CD4-positive, alpha-beta T cell treated with Interleukin-17A for 1 hour (primary cell): ENCODE data around the gene RAB31.
"Not testable (repeated sequence)": the region's sequence is repeated elsewhere in the genome, so short reads cannot be mapped to it uniquely, and the experiment has no call there.

Experiments used
- DNase-seq: peaks from one replicate; pipeline ENCODE4 v3.0.0-alpha.2; 2020

The RAB31 gene

DNA sequence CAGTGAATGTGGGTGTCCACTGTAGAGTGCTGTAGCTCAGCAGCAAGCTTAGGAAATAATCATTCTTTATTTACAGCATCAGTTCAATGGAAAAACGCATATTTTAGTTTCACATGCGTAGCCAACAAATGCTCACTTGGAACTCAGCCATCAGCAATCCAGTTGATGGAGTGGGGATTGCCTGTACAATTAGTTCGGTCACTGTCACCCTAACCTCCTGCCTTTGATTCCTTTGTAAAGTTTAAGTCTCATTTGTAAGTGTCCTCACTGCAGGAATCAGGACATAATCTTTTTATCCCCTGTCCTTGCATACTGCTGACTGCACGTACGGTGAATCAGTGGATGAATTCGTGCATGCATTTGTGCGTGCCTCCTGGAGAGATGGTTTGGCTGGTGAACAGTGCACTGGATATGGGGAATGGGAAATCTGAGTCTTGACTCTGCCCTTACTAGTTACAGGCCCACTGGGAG lies 55.9 kb downstream of the RAB31 start:
- DNase-seq = no peak

DNA sequence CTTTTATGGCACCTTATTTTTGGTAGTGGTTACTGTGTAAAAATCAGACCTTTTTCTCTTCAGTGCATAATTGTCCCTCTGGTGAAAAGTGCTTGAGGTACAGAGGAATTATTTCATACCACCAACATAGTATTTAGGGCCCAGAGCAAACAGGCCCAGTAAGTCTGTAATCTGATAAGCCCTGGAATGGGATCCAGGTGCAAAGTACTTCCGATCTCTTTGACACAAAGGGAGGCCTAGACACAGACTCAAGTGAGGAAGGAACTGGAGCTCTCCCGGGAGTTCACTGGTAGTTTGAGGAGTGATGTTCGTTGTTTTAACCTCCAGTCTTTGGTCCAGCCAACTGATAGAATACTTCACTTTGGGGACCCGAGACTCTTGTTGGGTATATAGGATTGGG lies 57.4 kb downstream of the RAB31 start:
- no peak for DNase-seq

DNA sequence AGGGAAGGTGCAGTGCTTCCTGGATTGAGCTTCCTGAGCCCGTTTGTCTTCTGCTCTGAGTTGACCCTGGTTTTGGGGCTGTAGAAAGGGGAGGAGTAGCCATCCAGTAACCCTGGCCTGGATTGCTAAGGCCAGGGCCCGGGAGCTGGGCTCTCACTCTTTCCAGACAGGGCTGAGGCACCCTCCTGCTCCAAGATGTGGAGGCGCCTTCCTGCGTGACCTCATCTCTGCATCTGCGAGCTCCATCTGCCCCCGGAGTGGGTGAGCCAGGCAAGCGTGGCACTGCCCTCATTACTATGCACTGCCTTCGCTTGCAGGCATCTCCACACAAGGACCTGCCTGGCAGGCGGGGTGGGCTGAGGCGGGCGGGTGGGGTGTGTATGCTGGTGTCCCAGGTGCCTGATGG lies 58.0 kb downstream of the RAB31 start:
- no peak for DNase-seq

DNA sequence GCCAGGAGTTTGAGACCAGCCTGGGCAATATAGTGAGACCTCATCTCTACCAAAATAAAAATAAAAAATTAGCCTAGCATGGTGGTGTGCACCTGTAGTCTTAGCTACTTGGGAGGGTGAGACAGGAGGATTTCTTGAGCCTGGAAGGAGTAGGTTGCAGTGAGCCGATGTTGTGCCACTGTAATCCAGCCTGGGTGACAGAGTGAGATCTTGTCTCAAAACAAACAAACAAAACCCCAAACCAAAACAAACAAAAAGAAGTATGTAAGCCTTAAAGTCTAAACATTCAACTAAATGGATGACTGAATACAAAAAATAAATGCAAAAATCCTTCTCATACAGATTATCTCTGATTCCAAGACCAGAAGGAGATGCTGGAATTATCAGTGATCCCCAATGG lies 58.6 kb downstream of the RAB31 start:
- DNase-seq = no peak

DNA sequence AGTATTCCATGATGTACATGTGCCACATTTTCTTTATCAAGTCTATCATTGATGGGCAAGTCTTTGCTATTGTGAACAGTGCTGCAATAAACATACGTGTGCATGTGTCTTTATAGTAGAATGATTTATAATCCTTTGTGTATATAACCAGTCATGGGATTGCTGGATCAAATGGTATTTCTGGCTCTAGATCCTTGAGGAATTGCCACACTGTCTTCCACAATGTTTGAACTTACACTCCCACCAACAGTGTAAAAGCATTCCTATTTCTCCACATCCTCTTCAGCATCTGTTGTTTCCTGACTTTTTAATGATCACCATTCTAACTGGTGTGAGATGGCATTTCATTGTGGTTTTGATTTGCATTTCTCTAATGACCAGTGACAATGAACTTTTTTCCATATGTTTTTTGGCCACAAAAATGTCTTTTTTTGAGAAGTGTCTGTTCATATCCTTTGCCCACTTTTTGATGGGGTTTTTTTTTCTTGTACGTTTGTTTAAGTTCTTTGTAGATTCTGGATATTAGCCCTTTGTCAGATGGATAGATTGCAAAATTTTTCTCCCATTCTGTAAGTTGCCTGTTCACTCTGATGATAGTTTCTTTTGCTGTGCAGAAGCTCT lies 60.1 kb downstream of the RAB31 start:
- not testable (repeated sequence) for DNase-seq

DNA sequence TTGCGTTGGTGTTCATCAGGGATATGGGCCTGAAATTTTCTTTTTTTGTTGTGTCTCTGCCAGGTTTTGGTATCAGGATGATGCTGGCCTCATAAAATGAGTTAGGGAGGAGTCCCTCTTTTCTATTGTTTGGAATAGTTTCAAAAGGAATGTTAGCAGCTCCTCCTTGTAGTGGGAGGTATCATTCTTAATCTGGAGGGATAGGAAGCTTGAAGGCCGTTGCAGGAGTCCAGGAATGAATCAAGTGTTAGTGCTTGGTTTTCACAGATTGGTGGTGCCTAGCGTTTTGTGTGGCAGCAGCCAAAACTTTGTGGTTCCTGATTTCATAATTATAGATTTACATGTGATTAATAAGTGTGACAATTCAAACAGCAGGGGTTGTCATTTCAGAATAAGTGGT lies 62.0 kb downstream of the RAB31 start:
- DNase-seq = not testable (repeated sequence)

DNA sequence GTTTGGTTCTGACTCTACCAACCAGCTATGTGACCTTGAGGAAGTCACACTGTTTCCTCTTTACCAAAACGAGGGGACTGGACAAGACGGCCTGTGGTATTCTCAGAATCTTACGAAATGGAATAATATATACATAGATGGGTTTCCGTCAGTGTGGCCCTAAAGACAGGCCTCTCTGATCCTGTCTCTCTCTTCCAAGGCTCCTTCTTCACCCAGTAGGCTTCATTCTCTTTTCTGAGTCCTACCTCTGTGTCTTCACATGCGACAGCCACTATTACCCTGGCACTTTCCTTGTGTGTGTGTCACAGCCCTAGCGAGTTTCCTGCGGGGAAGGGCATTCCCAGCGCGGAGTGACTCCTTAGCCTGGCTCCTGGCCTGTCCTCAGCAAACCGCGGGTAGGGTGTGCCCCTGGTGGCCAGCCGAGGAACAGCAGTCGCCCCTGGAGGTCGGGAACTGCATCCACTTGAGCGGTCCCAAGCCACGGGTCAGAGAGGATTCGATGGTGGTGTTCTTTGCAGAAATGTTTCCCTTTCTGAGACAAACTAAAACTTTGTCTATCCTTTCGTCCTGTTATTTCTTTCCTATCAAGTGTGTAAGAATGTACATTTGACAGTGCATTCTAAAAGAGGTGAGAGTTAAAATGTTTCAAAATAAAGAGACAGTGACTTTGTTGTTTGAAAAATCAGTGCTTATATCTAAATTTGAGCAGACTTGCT lies 63.3 kb downstream of the RAB31 start:
- peak; percentile 43 for DNase-seq

DNA sequence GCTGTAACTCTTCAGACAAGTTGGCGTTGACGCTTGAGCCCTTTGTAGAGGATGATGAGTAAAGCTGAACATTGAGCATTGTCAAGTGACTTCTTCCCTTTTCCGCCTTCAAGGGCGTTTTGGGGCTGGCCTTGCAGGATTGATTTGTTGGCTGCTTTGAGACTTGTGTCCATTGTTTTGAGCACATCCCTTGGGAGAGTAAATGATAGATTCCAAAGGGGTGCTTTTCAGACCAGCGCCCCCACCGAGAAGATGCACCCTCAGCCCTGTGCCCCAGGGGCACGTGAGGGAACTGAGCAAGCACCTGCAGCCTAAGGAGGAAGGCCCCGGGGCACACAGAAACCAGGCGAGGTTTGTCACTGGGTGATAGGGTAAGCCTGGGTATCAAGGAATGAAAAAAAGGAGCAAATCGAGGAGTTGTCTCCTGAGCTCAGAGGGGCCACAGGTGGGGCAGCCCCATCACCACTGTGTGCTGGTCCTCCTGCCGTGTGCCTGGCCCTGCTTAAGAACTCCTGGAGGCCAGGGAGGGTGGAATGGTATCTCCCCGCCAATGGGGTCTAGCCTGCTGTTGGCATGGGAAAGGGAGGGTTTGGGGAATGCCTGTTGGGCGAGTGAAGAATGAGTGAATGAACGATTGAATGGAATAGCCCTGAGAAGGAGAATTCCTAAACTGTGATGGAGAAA lies 64.0 kb downstream of the RAB31 start:
- DNase-seq = no peak

DNA sequence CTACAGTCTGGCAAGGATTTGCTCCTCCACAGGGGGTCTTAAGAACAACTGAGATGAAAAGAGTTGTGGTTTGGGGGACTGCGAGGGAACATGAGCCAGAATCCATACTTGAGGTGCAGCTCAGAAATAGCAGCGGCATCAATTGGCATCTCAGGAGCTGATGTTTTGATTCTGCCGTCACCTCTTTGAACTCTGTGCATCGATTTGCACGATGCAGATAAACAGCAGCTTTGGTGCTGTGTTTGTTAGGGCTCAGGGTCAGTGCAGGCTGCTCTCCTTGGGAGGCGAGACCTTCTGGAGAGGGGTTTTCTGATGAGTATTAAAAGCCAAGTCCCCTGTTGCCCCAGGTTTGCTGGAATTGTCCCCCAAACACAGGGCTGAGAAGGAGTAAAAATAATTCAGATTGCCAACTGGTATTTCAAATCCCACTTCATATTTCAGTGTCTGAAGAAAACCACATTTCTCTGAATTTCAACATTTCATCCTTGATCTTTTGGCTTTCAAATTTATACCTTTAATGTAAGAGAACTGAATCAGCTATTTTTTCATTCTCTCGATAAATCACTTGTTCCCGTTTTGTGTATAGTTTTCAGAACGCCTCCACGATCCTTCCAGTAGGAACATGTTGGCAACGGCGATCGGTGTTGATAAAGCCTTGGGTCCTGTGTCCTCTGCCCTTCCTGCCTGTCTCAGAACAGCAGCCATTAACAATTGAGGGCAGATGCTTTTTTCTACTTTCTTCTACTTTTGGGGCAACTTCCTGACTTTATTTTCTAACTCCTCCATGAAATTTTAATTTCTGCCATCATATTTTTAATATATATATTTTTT lies 65.0 kb downstream of the RAB31 start:
- DNase-seq = no peak

DNA sequence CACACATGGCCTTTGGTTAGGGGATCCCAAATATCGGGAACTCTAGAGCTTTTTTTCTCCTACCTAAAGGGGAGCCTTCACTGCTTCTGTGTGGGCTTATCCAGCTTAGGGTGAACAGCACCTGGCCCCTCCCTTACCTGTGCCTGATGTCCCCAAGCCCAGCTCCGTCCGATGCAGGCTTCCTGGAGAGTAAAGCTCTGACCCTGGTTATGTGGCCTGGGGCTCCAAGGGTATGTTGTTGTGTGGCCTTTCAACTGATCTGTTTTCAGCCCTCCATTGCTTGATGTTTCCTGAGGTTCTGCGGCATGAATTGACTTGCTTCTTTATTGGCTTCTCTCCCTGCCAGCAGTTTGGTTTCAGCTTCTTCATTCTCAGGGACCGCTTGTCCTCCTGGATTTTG lies 66.0 kb downstream of the RAB31 start:
- no peak for DNase-seq

DNA sequence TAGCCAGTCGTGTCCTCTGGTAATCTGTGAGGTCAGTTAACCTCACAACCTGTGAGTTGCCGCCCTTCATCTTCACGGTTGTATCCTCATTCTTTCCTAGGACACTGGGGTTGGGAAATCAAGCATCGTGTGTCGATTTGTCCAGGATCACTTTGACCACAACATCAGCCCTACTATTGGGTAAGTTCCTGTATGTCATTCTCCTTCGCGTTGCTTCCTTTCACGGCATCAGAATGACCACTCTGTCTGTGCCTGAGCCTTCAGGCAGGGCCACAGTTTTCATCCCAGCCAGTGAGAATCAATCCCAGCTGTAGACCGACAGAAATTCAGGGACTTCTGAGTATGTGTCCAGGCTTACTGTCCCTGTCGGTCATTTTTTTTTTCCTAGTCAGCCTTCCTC lies 67.1 kb downstream of the RAB31 start:
- no peak for DNase-seq

DNA sequence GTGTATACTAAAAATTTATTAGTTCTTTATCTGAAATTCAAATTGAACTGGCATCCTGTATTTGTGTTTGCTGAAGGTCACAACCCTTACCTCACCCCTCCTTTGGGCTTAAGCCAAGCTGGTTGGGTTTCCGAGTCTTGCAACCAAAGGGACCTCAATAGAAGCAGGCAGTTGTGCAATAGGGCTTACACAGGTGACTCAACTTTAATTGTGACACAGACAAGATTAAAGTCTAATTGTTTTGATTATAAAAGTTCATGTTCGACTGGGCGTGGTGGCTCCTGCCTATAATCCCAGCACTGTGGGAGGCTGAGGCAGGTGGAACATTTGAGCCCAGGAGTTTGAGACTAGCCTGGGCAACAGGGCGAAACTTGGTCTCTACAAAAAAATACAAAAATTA lies 71.5 kb downstream of the RAB31 start:
- DNase-seq = no peak

DNA sequence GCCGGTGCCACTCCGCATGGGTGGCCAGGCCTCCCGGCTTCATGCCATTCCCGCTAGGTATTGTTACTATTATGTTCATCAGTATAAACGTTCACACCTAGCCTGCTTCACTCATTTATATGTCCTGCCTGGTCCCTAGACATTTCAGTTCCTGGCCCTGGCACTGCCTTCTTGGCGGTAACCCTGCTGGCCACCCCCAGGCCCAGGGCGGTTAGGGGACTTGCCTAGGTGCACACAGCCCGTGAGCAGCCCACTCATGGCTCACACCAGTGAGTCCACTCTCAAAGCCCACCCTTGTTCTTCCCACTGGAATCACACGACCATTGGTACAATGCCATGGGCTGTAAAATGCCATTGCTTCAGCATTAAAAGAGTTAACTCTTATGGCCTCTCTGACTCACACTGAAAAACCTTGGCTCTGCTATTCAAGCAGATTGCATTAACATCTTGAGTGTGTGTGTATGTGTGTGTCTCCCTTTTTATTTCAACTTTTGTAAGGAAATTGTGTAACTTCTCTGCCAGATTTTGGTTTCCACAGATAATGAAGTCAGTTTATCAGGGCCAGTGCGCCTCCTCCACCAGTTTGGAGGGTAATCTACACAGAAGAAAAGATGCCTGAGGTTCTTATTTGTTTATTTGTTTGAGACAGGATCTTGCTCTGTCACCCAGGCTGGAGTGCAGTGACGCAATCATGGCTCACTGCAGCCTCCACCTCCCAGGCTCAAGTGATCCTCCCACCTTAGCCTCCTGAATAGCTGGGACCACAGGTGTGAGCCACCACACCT lies 74.2 kb downstream of the RAB31 start:
- no peak for DNase-seq

DNA sequence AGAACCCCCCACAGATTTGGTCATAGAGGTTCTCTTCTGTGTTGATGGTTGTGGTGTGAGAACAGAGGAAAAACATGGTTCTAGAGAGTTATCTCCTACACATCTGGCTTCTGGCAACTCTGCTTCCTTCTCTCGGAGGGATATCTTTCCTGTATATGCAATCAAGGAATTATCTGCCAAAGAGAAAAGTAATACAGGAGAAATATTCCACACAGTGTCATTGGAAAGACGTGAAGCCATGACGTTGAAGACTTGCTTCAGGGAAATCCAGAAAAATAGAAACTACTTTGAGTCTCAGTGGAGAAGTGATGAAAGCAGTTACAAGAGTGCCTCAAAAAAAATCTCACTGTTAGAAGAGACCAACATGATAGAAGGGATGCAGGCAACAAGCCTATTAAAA lies 78.5 kb downstream of the RAB31 start:
- DNase-seq = no peak

DNA sequence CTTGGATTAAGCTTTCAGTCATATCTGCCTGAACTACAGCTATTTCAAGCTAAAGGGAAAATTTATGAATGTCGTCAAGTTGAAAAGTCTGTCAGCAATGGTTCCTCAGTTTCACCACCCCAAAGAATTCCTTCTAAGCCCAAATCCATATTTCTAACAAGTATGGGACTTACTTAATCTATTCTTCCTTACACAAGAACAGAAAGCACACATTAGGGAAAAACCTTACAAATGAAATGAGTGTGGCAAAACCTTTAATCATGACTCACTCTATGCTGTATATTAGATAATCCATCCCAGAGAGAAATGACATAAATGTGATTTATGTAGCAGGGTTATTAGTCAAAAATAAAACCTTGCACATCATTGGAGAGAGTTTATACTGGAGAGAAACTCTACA lies 78.9 kb downstream of the RAB31 start:
- no peak for DNase-seq

DNA sequence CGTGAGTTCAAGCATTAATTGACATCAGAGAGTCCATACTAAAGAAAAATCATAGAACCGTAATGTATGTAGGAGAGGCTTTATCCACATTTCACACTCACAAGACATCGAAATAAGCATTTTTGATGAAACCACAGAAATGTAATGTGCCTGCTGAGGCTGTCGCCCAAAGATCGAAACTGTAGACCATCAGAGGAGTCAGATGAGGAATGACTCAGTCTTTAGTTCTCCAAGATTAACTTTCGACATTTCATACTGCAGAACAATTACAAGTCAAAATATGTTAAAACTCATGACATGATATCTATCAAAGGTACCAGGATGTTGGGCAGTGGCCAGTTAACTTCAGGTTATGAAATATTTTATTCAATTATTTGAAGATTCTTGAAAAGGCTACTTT lies 79.6 kb downstream of the RAB31 start:
- DNase-seq = no peak

DNA sequence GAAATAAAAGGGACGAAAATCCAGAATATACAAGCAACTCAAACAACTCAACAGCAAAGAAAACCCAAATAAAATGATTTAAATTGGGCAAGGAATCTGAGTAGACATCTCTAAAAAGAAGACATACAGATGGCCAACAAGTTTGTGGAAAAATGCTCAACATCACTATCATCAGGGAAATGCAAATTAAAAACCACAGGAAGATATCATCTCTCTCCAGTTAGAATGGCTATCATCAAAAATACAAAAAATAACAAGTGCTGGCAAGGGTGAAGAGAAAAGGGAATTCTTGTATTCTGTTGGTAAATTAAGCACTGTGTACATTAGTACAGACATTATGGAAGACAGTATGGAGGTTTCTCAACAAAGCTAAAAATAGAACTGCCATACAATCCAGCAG lies 80.0 kb downstream of the RAB31 start:
- DNase-seq = no peak

DNA sequence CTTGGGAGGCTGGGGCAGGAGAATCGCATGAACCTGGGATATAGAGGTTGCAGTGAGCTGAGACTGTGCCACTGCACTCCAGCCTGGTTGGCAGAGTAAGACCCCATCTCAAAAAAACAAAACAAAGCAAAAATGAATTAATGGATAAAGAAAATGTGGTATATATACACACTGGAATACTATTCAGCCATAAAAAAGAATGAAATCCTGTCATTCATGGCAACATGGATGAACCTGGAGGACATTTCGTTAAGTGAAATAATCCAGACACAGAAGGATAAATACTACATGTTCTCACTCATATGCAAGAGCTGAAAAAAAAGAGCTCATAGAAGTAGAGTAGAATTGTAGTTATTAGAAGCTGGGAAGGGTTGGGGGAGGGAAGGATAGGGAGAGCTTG lies 80.8 kb downstream of the RAB31 start:
- DNase-seq = no peak

DNA sequence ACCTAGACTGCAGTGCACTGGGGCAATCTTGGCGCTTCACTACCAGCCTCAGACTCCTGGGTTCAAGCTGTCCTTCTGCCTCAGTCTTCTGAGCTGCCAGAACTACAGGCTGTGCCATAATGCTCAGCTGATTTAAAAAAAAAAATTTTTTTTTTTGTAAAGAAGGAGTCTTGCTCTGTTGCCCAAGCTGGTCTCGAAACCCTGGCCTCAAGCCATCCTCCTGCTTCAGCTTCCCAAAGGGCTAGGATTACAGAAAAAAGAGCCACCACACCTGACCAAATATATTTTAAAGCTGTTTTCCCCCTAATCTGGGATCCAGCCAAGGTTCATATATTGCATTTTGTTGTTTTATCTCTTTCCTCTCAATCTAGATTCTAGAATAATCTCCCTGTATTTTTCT lies 82.2 kb downstream of the RAB31 start:
- no peak for DNase-seq

DNA sequence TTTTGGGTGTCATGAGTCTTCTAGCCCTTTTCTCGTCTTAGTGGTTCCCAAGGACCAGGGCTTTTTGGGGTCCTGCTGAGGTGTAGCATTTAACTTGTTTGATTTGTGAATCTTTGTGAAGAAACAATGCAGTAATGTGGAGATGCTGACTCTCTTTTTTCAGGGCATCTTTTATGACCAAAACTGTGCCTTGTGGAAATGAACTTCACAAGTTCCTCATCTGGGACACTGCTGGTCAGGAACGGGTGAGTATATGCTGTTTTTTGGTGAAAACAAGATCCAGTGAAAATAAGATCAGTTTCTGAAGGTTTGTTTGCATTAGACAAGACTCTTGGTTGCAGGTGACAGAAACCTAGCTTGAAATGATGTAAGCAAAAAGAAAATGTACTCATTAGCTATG lies 83.9 kb downstream of the RAB31 start:
- DNase-seq = no peak

DNA sequence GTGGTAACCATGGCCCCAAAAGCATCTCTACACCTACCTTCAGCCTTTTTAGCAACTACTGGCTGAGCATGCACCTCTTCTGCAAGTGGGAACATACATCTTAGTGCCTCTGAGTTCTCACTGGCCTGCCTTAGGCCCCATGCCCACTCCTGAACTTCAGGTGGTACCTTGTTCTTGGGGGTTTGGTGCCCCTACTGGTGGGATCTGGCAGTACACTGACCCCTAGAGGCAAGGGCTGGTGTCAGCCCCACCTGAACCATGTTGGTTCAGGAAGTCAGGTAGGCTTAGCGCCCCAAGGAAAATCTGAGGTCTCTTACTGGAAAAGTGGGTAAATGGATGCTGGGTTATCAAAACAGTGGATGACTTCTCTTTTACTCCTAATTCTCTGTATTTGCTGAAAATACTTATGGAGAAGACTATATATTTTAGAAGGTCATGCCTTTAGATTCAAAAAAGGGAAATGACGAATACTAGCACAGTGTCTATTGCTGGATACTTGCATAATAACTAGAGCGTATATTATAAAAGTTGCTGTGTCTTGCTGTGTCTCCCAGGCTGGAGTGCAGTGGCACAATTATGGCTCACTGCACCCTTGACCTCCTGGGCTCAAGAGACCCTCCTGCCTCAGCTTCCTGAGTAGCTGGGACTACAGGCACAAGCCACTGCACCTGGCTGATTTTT lies 84.6 kb downstream of the RAB31 start:
- no peak for DNase-seq

DNA sequence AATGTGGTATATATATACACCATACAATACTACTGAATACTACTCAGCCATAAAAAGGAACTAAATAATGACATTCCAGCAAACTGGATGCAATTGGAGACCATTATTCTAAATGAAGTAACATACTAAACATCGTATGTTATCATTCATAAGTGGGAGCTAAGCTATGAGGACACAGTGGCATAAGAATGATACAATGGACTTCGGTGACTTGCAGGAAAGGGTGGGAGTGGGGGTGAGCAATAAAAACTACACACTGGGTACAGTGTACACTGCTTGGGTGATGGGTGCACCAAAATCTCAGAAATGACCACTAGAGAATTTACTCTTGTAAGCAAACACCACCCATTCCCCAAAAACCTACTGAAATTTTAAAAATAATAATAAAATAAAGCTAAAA lies 87.9 kb downstream of the RAB31 start:
- no peak for DNase-seq
